Measurements from ENCODE around the gene SMIM29.

Gene SMIM29
- long read RNA-seq, donor 1, transcript SMIM29-205 (5 exons, 1,297 nt), result major isoform, 10 of 15 reads
- long read RNA-seq, donor 1, partial matches to known transcripts, result 0 of 15 reads
- long read RNA-seq, donor 1, other reads (novel, unspliced or antisense), result 0 of 15 reads
- long read RNA-seq, donor 2, transcript SMIM29-205 (5 exons, 1,297 nt), result major isoform, 7 of 15 reads
- long read RNA-seq, donor 2, partial matches to known transcripts, result 7 of 15 reads
- long read RNA-seq, donor 2, other reads (novel, unspliced or antisense), result 0 of 15 reads
- long read RNA-seq, donor 3, partial matches to known transcripts, result 0 of 6 reads
- long read RNA-seq, donor 3, other reads (novel, unspliced or antisense), result 0 of 6 reads
- long read RNA-seq, donor 4, transcript SMIM29-205 (5 exons, 1,297 nt), result major isoform, 6 of 15 reads
- long read RNA-seq, donor 4, partial matches to known transcripts, result 6 of 15 reads
- long read RNA-seq, donor 4, other reads (novel, unspliced or antisense), result 0 of 15 reads
- long read RNA-seq, donor 5, transcript SMIM29-205 (5 exons, 1,297 nt), result major isoform, 7 of 12 reads
- long read RNA-seq, donor 5, partial matches to known transcripts, result 0 of 12 reads
- long read RNA-seq, donor 5, other reads (novel, unspliced or antisense), result 0 of 12 reads
- long read RNA-seq, donor 6, transcript SMIM29-205 (5 exons, 1,297 nt), result major isoform, 11 of 14 reads
- long read RNA-seq, donor 6, partial matches to known transcripts, result 0 of 14 reads
- long read RNA-seq, donor 6, other reads (novel, unspliced or antisense), result 0 of 14 reads
- long read RNA-seq, donor 7, transcript SMIM29-205 (5 exons, 1,297 nt), result major isoform, 6 of 24 reads
- long read RNA-seq, donor 7, partial matches to known transcripts, result 13 of 24 reads
- long read RNA-seq, donor 7, other reads (novel, unspliced or antisense), result 0 of 24 reads
- long read RNA-seq, donor 8, transcript SMIM29-205 (5 exons, 1,297 nt), result major isoform, 9 of 22 reads
- long read RNA-seq, donor 8, partial matches to known transcripts, result 6 of 22 reads
- long read RNA-seq, donor 8, other reads (novel, unspliced or antisense), result 0 of 22 reads

GRCh38 chr6:34248727-34249468 lies at the start of gene SMIM29:
SMIM29 (minus strand) TSS chr6:34249006; CDS start chr6:34247791, 1,215 bp downstream.
- DNase-seq, result peak; percentile 96

GRCh38 chr6:34295721-34296120 lies 46.9 kb upstream of the SMIM29 start:
- DNase-seq, result no peak

- DNase-seq, result no peak
These were observed 44.1 kb upstream of the SMIM29 start for GRCh38 chr6:34292954-34293353.

- no peak for DNase-seq
These were observed 40.3 kb upstream of the SMIM29 start for GRCh38 chr6:34289137-34289536.

- DNase-seq, result no peak
These were observed 39.8 kb upstream of the SMIM29 start for GRCh38 chr6:34288581-34288980.

- DNase-seq, result no peak
These were observed 36.8 kb upstream of the SMIM29 start for GRCh38 chr6:34285448-34286164.

GRCh38 chr6:34284563-34285447 lies 36.0 kb upstream of the SMIM29 start:
- no peak for DNase-seq

- no peak for DNase-seq
These were observed 33.0 kb upstream of the SMIM29 start for GRCh38 chr6:34281702-34282334.

- DNase-seq, result no peak
These were observed 31.4 kb upstream of the SMIM29 start for GRCh38 chr6:34280216-34280615.

GRCh38 chr6:34278833-34279232 lies 30.0 kb upstream of the SMIM29 start:
- DNase-seq, result no peak

- DNase-seq, result no peak
These were observed 28.9 kb upstream of the SMIM29 start for GRCh38 chr6:34277763-34278112.

- DNase-seq, result peak; percentile 27
These were observed 28.3 kb upstream of the SMIM29 start for GRCh38 chr6:34276881-34277762.

- DNase-seq, result no peak
These were observed 27.4 kb upstream of the SMIM29 start for GRCh38 chr6:34276191-34276590.

GRCh38 chr6:34275128-34275804 lies 26.5 kb upstream of the SMIM29 start:
- no peak for DNase-seq

GRCh38 chr6:34274129-34274528 lies 25.3 kb upstream of the SMIM29 start:
- DNase-seq, result no peak

- no peak for DNase-seq
These were observed 24.5 kb upstream of the SMIM29 start for GRCh38 chr6:34273242-34273805.

- no peak for DNase-seq
These were observed 23.5 kb upstream of the SMIM29 start for GRCh38 chr6:34272013-34272926.

All from right kidney (tissue), 9 donors.